Measurements from ENCODE around the gene SSTR1. TPM values are rescaled to one million over a fixed set of nuclear protein-coding genes. Genes with fewer than 3 reads are reported as not detected.

The SSTR1 gene
- total and polyA plus RNA-seq, 11 donors: 0.12 to 2.6 (median 0.53) TPM

DNA sequence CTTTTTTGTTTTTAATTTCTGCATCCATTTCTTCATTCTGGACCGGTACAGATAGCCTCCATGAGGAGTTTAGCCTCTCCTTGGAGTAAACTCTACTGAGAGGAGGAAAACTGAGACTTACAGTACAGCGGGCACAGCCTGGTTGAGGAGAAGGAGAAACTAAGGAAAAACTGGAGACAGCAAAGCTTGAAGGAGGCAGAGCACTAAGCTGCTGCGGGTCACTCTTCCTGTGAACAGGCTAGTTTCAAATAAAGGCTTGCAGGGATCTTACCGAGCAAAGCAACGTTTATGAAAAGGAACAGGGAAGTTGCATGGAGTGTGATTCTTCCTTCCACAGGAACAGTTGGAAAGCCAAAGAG is 348 bp upstream of the SSTR1 start:
- WGBS, 4 donors: 24 to 35% (median 26%) methylated on average over 5 of the region's 5 CpGs
- H3K9me3 ChIP-seq: peaks cover 0 to 11% (median 1%) of the 10 kb centered on the region in 12 donors
- DNase-seq: no peak
- peak overlapping the region in 9 of 12 donors; percentile 34 to 61 (median 55) for H3K4me3 ChIP-seq
- no peaks in the 10 kb centered on the region for H3K36me3 ChIP-seq
- intact Hi-C loops (cut with DNase I): loop anchor here in 1 of 10 donors (10.0 kb wide), 1 partner anchor 303 kb away; no protein-coding TSS in a partner anchor
- ATAC-seq: no peak
- peaks cover 0 to 54% (median 38%) of the 10 kb centered on the region in 9 donors for H3K27me3 ChIP-seq
- no peak overlapping the region for H3K27ac ChIP-seq
- H3K4me1 ChIP-seq: peaks cover 0 to 30% (median 5%) of the 10 kb centered on the region in 12 donors
- TF ChIP-seq, protein P1, sequence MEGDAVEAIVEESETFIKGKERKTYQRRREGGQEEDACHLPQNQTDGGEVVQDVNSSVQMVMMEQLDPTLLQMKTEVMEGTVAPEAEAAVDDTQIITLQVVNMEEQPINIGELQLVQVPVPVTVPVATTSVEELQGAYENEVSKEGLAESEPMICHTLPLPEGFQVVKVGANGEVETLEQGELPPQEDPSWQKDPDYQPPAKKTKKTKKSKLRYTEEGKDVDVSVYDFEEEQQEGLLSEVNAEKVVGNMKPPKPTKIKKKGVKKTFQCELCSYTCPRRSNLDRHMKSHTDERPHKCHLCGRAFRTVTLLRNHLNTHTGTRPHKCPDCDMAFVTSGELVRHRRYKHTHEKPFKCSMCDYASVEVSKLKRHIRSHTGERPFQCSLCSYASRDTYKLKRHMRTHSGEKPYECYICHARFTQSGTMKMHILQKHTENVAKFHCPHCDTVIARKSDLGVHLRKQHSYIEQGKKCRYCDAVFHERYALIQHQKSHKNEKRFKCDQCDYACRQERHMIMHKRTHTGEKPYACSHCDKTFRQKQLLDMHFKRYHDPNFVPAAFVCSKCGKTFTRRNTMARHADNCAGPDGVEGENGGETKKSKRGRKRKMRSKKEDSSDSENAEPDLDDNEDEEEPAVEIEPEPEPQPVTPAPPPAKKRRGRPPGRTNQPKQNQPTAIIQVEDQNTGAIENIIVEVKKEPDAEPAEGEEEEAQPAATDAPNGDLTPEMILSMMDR (IDR thresholded peaks at IDR 0.05): no peak
- TF ChIP-seq POLR2A (IDR thresholded peaks at IDR 0.05): no peak

- peak in 3 of 5 donors; percentile 11 to 56 (median 20) for DNase-seq
- Histone ChIP-seq H3K4me1 (peaks cover 0 to 30% (median 5%) of the 10 kb centered on the region in 12 donors), H3K9me3 (peaks cover 0 to 11% (median 1%) of the 10 kb centered on the region in 12 donors), H3K27ac (peak overlapping the region in 1 of 12 donors; percentile 29), H3K36me3 (no peaks in the 10 kb centered on the region), H3K4me3 (peak overlapping the region; percentile 16 to 61 (median 55)), H3K27me3 (peaks cover 0 to 58% (median 38%) of the 10 kb centered on the region in 9 donors)
- peak in 3 of 4 donors; percentile 65 to 77 (median 70) for ATAC-seq
- intact Hi-C loops (cut with DNase I): loop anchor here in 1 of 10 donors (10.0 kb wide), 1 partner anchor 304 kb away; no protein-coding TSS in a partner anchor
- TF ChIP-seq, protein P1 (IDR thresholded peaks at IDR 0.05): peak in 7 of 12 donors; percentile 7 to 33 (median 15)
- TF ChIP-seq POLR2A (IDR thresholded peaks at IDR 0.05): no peak
- WGBS, 4 donors: 1 to 2% (median 2%) methylated on average over 28 to 59 of the region's 59 CpGs
Measured at GRCh38 chr14:38208618-38209562, 1.2 kb downstream of the SSTR1 start.

DNA sequence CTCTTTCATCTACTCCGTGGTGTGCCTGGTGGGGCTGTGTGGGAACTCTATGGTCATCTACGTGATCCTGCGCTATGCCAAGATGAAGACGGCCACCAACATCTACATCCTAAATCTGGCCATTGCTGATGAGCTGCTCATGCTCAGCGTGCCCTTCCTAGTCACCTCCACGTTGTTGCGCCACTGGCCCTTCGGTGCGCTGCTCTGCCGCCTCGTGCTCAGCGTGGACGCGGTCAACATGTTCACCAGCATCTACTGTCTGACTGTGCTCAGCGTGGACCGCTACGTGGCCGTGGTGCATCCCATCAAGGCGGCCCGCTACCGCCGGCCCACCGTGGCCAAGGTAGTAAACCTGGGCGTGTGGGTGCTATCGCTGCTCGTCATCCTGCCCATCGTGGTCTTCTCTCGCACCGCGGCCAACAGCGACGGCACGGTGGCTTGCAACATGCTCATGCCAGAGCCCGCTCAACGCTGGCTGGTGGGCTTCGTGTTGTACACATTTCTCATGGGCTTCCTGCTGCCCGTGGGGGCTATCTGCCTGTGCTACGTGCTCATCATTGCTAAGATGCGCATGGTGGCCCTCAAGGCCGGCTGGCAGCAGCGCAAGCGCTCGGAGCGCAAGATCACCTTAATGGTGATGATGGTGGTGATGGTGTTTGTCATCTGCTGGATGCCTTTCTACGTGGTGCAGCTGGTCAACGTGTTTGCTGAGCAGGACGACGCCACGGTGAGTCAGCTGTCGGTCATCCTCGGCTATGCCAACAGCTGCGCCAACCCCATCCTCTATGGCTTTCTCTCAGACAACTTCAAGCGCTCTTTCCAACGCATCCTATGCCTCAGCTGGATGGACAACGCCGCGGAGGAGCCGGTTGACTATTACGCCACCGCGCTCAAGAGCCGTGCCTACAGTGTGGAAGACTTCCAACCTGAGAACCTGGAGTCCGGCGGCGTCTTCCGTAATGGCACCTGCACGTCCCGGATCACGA is 2.2 kb downstream of the SSTR1 start:
- peaks cover 0 to 58% (median 38%) of the 10 kb centered on the region in 9 donors for H3K27me3 ChIP-seq
- no peaks in the 10 kb centered on the region for H3K36me3 ChIP-seq
- no peak for TF ChIP-seq POLR2A (IDR thresholded peaks at IDR 0.05)
- TF ChIP-seq, protein P1 (IDR thresholded peaks at IDR 0.05): no peak
- H3K4me1 ChIP-seq: peaks cover 0 to 30% (median 5%) of the 10 kb centered on the region in 12 donors
- H3K4me3 ChIP-seq: peak overlapping the region; percentile 16 to 61 (median 55)
- 5 to 12% (median 7%) methylated on average over 52 to 69 of the region's 69 CpGs for WGBS, 4 donors
- H3K27ac ChIP-seq: peak overlapping the region in 1 of 12 donors; percentile 29
- intact Hi-C loops (cut with DNase I): loop anchor here in 3 of 10 donors (5.0 to 10.0 kb wide), 3 partner anchors 42 to 305 kb away; partner anchors contain the start of gene CLEC14A (in 1 of the 3)
- ATAC-seq (peak in 3 of 4 donors; percentile 16 to 29 (median 24)), DNase-seq (peak in 2 of 5 donors; percentile 9 to 60)
- H3K9me3 ChIP-seq: peaks cover 0 to 11% (median 1%) of the 10 kb centered on the region in 12 donors
